ENCODE data around the gene CCDC142.
A peak's percentile ranks its signal among the peaks of the same experiment; 100 is the strongest.

Gene CCDC142, protein sequence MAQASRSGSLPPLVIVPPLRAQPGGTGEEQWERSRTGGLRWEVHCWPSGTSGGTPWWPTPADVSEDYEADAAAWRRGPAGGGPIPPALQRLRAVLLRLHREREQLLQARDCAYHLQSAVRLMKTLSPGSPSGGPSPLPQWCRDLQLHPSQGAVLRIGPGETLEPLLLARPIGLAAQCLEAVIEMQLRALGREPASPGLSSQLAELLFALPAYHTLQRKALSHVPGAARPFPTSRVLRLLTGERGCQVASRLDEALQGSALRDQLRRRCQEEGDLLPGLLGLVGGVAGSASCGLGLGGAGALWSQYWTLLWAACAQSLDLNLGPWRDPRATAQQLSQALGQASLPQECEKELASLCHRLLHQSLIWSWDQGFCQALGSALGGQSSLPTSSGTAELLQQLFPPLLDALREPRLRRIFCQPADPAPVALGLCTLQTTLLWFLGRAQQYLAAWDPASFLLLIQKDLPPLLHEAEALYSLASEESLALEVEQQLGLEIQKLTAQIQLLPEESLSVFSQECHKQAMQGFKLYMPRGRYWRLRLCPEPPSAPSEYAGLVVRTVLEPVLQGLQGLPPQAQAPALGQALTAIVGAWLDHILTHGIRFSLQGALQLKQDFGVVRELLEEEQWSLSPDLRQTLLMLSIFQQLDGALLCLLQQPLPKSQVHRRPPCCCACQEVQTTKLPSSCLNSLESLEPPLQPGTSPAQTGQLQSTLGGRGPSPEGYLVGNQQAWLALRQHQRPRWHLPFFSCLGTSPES

GRCh38 chr2:74482801-74483674 lies at the start of gene CCDC142, which contains the start of gene TTC31:
Gene CCDC142, minus strand, starts transcription at chr2:74482998. Its CDS starts 161 bp downstream, at chr2:74482837.
Gene TTC31, plus strand, starts transcription at chr2:74483081. Its CDS starts 15 bp downstream, at chr2:74483096.
- peak; percentile 94 for DNase-seq

DNA sequence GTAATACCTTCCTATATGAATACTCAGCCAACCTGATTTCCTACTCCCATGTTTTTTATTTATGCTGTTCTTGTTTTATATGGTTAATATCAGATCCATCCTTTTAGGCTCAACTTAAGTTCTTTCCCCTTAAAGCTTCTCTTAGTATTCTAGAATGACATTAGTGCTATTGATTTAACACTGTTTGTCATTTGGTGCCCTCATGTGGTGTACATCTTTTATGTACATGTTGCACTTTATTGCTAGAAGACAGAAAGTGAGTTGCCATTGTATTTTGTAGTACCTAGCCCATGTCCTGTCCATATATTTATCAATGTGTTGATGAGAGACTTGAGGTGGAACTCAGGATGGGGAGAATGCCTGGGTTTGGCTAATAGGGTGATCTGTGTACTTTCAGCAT lies 49.4 kb upstream of the CCDC142 start:
- DNase-seq, result peak; percentile 36

DNA sequence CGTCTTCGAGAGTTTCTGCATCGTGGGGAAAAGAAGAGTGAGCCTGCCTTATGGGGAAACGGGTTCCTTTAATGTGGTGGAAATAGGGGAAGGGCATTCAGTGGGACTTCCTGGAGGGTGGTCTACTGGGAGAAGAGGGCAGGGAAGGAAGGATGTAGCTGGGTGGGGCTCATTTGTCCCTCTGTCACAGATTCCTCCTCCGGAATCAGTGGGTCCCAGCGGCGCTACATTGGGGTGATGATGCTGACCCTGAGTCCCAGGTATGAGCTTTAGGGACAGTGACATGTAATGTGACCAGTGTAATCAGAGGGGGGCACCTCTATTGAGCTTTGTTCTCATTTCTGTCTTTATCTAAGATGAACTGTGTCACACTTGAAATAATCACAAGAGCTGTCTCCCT lies 48.9 kb upstream of the CCDC142 start:
- no peak for DNase-seq

- DNase-seq, result peak; percentile 35
Measured at GRCh38 chr2:74530239-74531187, 47.7 kb upstream of the CCDC142 start.

DNA sequence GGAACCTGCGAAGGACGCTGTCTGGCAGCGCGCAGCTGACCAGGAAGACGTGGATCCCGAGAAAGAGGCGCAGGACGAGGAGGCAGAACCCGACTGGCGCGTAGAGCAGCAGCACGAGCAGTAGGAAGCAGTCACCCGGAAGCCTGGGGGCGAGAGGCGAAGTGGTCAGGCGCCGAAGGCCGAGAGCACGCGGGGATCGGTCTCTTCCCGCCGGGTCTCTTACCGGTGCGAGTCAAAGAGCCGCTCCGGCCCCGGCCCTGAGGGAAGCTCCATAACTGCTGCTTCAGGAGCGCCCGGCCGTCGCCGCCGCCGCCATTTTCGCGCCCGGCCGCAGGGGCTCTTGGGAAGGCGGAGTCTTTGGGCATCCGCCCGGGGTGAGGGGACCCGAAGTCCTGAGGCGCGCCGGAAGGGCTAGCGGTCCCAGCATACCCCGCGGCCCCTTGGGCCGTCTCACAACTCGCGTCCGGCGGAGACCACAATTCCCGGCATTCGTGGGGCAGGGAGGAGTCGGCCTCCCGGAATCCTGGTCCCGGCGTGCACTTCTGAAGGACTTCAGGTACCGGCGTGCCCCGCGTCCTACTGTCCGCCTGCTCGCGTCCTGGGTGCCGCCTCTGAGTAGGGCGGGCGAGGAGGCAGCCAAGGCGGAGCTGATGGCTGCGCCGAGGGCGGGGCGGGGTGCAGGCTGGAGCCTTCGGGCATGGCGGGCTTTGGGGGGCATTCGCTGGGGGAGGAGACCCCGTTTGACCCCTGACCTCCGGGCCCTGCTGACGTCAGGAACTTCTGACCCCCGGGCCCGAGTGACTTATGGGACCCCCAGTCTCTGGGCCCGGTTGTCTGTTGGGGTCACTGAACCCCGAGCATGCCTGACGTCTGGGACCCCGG lies 46.8 kb upstream of the CCDC142 start, which contains the start of the genes AUP1 and HTRA2:
TSS of gene AUP1 (minus strand) at position 350 of the 882 bp plus-strand sequence. CDS start at position 273, 77 bp downstream.
TSS of gene HTRA2 (plus strand) at position 577 of the 882 bp plus-strand sequence. CDS start at position 651, 74 bp downstream.
- peak; percentile 95 for DNase-seq

- DNase-seq, result no peak
Measured at GRCh38 chr2:74528600-74529356, 46.0 kb upstream of the CCDC142 start.

DNA sequence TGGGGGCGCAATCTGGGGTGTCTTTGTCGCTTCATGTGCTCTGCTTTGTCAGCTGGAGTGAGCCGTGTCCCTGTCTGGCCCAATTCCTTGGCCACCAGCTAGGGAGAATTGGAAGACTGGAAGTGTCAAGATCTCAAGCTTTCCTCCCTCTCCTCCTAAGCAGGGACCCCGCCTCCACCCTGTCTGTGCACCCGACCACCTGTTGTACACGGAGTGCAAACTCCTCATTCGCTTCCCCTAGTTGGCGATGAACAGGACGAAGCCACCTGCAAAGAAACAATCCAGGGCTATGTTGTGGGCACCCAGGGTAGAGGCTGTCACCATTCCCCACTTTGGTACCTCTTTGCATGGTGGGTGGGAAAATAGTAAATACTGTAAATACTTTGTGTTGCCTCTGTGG lies 44.9 kb upstream of the CCDC142 start:
- no peak for DNase-seq

DNA sequence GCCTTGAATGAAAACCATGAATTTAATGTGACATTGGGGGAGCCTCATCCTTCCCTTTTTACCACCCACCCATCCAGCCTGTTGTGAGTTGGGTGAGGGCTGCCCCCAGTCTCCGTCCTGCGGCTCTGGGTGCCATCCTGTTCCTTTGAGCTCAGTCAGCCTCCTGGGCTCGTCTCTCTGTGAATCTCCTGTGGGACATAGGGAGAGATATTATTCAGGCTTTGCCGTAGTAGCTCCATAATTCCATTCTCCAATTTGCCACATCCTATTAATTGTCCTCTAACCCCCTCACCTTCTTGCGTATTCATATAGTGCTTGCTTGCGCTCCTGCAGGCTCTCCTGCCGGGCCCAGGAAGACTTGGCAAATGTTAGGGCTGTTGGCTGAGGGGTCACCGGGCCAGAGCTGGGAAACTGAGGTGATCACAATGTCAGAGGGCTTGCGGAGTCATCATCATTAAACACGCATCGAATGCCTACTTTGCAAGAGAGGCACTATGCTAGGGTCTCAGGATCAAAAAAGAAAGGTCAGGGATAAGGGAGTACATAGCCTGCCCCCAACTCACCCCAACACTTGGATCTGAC lies 43.9 kb upstream of the CCDC142 start:
- no peak for DNase-seq

DNA sequence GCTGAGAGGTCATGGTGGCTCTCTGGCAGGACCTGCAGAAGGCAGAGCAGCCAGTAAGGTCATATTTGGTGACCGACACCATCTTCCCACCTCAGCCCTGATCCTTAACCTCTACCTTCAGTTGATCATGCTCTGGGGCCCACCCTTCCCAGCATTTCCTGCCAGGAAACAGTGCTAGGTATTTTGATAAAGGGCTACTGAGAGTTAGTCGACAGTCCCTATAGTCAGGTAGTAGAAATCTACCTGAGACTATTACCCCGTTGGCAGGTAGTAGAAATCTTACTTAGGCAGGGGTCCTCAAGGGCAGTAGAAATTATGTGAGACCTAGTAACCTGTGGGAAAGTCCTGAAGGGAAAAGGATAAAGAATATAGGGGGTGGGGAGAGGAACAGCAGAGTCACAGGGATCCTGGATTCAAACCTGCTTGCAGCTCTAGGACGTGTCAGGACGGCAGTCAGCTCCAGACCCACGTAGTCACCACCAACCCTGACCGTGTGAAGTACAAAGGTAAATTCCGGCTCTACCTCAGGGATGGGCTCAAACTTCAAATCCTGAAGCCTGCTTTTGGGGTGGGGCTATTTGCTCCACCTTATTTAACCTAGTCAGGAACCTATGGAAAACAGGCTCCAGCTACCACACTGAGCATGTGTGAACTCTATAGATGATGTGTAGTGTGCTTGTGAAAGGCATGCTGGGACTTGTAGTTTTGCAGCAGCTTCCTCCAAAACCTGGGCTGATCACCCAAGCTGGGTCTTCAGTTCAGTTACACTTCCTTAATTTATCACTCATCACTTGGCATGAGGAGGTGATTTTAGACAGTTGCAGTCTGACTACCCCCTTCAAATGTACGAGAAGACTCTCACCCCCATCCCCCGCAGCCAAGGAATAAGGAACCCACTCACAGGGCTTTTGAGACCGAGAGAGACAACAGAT lies 43.2 kb upstream of the CCDC142 start, which contains the start of gene DQX1:
TSS of gene DQX1 (minus strand) at position 515 of the 932 bp plus-strand sequence. CDS start at position 13, 502 bp downstream.
- no peak for DNase-seq

DNA sequence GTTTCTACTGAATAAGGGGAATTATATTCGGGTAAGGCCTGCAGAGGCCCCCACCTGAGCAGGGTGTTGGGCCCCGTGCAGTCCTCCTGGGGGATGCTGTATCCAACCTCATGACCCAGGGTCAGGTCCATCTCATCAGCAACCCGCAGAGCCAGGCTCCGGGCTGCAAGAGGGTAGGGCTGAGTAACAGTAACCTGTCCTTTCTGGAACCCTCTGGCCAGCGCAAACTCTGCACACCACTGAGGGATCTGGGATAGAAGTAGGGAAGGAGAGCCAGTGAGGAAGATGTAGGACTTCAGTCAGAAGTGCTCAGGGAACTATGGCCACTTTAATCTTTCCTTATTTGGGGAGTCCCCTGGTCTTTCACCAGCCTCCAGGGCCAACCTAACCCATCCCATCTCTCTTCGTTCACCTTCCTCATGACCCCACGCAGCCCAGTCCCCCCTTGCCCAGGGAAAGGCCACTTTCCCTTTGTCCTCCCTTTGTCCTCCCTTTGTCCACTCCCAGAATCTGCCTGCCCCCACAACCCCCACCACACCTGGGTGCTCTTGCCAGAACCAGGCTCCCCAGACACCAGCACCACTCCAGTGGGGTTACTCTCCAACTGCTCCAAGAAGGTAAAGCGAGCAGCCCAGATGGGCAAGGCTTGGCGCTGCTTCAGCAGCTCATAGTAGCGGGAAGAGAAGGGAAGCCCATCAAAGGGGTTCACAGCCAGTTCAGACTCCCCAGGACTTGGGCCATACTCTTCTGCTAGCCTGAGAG lies 42.3 kb upstream of the CCDC142 start:
- DNase-seq, result no peak

DNA sequence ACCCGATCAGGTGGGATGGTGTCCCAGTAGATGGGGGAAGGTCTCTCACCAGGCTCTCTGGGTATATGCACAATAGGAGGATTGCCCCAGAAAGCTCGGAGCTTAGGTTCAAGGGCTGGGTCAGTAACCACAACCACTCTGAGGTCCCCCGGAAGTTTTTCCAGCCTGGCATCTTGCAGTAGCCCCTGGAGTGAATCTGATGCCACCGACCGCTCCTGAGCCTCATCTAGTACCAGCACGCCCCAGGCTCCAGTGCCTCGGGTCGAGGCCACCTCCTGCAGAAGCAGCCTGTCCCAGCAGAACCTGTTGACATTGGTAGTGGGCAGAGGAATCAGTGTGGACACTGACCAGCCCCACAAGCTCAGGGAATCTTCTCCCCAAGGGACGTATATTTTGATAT lies 41.2 kb upstream of the CCDC142 start:
- DNase-seq, result no peak

GRCh38 chr2:74522516-74522915 lies 39.7 kb upstream of the CCDC142 start:
- DNase-seq, result no peak

- DNase-seq, result no peak
Measured at GRCh38 chr2:74516650-74517049, 33.9 kb upstream of the CCDC142 start.

- no peak for DNase-seq
Measured at GRCh38 chr2:74515981-74516633, 33.3 kb upstream of the CCDC142 start.

DNA sequence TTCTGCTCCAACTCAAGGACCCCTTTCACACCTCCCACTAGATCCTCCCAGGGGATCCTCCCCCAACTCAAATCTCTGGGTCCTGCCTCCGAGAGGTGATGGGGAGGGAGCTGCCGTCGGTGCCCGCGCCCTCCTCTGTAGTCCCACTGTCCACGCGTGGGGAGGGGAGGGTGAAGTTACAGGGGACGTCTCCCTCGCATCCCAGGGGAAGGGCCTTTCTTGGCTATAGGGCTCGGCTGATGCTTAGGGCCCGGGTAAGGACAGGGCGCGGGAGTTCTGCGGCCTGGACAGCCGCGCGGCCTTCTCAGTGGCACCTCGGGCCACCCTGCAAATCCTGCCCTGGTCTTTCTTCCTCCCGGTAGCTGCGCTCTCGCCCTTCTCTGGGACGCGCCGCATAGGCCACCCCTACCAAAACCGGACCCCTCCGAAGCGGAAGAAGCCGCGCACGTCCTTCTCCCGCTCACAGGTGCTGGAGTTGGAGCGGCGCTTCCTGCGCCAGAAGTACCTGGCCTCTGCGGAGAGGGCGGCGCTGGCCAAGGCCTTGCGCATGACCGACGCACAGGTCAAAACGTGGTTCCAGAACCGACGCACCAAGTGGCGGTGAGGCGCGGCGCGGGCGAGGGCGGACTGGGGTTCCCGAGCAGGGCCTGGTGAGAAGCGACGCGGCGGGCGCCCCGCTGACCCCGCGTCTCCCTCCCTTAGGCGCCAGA lies 32.6 kb upstream of the CCDC142 start:
- DNase-seq, result no peak

Data from DMS 273 treated with DMSO at 0.1 percent for 48 hours (cell line).